NCI-H446 (cell line): ENCODE results near the gene JAG2.

Experiments used
- DNase-seq, 2 experiments: peaks; one replicate each; lab custom pipeline; 2025; lab: John Stamatoyannopoulos, UW

The JAG2 gene

DNA sequence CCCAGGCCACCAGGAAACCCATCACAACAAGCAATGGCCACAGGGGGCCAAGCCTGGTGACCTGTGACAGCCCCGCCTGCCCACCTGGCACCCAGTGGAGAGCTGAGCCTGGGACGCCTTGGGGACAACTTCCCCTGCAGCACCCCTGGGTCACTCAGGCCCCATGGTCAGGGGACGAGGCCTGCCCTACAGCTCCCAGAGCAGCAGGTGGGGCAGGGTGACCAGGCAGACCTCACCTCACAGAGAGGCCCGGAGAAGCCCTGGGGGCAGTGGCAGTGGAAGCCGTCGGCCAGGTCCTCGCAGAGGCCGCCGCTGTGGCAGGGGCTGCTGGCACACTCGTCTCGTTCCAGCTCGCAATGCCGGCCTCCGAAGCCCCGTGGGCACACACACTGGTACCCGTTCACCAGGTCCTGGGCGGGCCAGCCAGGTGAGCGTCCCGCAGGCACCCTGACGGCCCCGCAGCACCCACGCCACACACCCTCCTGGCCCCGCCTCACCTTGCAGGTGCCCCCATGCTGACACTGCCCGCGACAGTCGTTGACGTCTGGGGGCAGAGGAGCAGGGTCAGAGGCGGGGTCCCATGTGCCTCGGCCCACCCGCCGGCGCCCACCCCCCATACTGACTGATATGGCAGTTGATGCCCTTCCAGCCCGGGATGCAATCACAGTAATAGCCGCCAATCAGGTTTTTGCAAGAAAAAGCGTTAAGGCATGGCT is 18.1 kb downstream of the JAG2 start:
- DNase-seq = no peak

DNA sequence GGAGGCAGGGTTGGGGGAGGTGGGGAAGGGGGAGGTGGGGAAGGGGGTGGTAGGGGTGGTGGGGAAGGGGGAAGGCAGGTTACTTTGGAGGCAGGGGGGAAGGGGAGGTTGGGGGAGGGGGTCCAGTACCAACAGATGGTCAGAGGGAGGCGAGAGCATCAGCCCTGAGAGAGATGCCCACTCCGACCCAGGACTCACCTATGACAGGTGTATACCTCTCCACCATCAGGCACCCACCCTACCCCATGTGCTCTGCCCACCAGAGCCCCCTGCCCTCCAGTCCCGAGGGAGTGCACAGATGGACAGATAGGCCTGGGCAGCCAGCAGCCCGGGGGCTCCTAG is 18.6 kb downstream of the JAG2 start:
- DNase-seq = no peak

DNA sequence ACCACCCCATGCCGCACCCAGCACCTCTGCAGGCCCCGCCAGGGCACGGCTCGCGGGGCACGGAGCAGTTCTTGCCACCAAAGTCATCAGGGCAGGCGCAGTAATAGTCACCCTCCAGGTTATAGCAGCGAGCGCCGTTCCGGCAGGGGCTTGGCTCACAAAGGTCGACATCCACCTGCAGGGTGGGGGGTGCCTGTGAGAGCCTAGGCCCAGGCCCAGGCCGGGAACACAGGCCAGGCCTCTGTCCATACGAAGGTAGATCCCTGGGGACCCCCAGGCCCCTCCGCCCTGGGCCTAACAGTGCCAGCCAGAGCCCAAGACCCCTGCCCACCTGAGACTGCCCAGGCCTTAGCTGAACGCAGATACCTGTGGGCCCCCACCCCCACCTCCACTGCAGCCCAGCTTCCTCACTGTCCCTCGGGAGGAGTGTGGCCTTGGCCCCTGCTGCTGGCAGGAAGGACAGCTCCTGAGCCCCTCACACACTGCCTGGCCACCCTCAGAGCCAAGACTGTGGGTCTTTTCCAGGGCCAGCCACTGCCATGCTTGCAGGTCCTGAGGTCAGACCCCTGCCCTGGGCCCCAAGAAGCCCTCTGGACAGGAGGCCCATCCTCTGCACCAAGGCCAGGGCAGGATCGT is 19.3 kb downstream of the JAG2 start:
- no peak for DNase-seq

DNA sequence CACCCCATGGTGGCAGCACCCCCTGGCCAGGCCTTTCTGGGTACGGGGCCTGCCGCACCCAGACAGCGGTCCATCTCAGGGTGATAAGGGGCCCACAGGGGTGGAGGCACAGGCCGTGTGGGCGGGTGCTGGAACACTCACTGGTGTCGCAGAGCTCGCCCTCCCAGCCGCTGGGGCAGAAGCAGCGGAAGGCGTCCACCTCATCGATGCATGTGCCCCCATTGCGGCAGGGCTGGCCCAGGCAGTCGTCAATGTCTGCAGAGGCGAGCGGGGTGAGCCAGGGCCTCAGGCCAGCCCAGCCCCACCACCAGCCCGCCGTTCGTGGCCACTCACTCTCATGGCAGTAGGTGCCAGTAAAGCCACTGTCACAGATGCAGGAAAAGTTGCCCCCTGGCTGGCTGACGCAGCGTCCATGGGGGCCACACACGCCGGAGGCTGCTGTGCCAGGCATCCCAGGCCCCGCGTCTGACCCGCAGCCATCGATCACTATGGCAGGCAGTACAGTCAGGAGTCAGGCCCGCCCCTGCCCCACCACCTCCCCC is 19.9 kb downstream of the JAG2 start:
- DNase-seq = no peak

DNA sequence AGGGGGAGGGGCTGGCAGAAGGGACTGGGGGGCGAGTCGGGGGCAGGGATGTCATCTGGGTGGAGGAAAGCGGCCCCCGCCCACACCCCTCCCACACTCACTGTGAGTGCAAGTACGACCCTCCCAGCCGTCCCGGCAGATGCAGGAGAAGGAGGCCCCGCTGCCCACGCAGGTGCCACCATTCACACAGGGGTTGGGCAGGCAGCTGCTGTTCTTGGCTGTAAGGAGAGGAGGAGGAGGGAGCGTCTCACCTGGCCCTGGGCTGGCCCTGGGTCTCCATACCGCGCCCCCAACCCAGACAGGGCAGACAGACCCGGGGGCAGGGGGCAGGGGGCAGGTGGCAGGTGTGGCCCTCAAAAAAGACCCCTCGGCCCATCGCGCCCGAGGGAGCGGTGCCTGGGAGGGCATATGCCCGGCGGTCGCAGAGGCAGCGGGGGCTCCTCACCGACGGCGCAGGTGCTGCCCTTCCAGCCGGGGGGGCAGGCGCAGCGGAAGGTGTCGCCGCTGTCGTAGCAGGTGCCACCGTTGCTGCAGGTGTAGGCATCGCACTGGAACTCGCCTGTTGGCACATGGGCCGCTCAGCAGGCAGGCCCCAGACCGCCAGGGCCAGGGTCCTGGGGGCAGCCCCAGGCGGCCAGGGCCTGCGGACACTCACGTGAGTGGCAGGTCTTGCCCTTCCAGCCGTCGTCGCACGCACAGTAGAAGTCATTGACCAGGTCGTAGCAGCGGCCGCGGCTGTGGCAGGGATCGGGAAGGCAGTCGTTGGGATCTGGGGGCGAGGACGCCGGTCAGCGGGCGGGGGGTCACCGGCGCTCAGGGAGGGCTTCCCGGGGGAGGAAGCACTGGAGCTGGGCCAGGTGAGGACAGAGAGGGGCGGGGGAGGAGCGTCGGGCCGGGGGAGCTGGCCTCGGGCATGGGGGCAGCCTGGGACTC is 20.6 kb downstream of the JAG2 start:
- no peak for DNase-seq

DNA sequence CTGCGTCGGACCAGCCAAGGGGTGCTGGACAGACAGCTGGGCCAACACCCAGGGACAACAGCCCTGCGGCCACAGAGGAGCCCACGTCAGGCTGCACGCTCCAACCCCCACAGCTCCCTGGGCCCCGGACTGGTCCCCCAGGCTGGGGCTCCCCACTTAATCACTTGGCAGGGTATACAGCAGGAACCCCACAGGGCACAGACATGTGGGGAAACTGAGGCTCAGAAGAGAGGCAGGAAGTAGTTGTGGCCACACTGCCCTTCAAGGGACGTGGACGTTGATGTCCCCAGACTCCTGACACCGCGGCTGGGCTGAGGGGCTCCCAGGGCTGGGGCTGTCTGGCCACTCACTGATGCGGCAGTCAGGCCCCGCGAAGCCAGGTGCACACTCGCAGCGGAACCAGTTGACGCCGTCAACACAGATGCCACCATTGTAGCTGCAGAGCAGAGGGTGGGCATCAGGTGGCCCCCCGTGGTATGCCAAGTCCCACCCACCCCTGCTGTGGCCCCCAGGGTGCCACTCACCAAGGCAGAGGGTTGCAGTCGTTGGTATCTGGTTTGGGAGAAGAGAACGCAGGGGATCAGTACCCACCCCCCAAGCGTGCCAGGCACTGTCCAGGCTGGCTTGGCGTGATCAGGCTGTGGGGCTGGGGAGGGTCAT is 21.5 kb downstream of the JAG2 start:
- no peak for DNase-seq

DNA sequence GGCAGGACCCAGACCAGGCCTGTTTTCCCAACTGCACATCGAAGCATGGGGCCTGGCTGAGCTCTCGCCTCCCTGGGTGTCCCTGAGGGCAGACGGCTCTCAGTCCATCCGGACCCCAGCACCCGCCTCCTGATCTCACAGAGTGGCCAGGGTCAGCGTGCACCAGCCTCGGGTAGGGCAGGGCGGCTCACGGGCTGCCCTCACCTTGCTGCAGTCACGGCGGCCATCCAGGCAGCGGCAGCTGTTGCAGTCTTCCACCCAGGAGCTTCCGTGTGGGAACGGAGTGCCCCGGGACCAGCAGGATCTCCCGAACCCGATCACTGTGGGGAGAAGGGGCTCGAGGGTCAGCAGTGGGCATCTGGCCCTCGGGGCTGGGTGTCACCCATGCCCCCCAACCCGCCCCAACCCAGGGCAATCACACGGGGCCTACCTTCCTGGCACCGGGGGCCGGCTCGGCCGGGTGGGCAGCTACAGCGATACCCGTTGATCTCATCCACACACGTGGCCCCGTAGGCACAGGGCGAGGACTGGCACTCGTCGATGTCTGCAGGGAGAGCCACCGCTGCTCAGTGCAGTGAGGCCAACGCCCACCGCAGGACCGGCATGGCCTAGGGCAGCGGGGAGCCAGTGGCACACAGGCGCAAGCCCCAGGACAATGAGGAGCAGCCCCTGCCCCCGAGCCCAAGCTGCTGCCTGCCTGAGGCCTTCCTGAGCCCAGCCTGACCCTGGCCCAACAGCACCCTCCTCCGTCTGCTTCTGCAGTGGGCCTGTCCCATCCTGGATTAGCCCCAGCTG is 22.2 kb downstream of the JAG2 start:
- no peak for DNase-seq

DNA sequence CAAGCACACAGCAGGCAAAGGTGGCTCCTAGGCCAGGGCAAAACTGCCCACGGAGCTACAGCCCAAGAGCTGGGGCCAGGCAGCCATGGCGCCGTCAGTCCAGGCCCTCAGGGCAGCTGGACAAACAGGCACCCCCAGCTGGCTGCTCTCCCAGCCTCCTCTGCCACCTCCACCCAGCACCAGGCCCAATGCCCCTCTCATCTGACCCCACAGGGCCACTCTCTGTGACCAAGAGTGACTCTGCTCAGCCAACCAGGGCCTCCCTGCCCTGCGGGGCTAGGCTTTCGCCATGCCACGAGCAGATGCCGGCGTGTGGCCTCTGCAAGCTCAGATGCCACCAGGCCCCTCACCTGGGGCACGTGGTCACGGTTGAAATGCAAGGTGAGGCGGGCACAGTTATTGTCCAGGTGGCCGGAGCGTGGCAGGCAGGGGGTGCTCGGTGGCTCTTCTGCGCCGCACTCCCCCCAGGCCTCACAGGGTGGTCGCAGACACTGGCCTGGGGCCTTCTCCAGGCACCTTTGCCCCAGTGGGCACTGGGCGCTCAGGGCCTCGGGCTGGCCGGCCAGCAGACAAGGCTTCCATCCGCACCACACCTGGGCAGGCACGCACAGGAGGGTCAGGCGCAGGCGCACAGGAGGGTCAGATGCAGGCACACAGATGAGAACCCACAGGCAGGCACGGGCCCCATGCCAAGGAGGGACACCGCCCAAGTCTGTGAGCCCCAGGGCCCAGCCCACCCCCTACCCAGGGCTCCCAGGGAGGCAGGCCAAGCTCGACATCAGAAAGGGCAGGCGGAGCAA is 23.0 kb downstream of the JAG2 start:
- no peak for DNase-seq

DNA sequence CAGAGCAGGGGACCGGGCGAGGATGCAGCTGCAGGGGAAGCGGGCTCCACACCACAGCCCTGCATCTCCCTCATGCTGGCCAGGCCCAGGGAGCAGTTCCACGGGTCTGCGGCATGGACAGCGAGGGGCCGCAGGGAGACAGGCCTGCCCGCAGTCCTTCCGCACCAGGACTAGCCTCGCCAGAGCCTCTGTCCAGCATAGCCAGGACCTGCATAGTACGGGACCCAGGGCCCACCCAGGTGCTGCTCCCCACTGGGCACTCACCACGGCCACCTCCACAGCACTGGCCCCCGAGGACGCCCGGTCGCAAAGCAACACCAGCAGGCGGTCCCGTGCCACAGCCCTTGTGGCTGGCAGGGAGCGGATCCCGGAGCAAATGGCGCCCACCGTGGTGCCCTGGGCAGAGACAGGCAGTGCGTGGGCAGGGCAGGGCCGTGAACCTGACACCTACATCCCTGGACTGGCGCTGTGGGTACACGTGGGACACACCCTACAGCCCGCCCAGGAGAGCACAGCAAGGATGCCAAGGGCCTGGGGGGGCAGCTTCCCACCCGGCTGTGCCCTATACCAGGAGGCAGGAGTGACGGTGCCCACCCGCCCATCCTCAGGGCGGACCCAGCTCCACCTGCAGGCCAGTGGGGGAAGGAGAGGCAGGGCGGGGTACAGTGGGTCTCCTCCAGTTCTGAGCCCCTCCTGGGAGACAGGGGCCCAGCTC is 23.8 kb downstream of the JAG2 start:
- no peak for DNase-seq

DNA sequence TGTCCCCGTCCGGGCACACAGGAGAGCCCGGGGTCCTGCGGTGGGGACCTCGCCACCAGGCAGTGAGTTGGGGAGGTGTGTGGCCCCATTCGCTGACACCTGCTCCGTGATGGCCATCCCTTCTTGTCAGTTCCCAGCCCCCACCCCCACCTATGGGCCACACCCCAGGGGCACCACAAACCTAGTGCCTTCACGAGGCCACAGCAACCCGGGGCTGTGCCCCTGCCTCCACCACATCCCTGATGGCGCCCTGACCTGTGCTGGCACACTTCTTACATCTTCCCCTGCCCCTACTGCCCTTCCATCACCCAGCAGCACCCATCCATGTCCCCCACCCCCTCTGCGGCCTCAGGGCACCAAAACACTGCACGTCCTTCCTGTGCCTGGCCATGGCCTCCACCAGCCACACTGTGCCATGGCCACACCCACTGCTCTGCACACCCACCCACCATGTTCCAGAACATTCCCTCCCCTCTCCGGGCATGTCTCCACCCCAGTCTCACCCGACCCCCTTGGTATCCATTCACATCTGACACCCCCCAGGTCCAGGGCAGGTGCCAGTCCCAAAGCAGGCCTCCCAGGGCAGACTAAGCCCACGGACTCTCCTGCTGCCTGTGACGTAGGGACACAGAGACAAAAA is 24.4 kb downstream of the JAG2 start:
- DNase-seq = no peak

DNA sequence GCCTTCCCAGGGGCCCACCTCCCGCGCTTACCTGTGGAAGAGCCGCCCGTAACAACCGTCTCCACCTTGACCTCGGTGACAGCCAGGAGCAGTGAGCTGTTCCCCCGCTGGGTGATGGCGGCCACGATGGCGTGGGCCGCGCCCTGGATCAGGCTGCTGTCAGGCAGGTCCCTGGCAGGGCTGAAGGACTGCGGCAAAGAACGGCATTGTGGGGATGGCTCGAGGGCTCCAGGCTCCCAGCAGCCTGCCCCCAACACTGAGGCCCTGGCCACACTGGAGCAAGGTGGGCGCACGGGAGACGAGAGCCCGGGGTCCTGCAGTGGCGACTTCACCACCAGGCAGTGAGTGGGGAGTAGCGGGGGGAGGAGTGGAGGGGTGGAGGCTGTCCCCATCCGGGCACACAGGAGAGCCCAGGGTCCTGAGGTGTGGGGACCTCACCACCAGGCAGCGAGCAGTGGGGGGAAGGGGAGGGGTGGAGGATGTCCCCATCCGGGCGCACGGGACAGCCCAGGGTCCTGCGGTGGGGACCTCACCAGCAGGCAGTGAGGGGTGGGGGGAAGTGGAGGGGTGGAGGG is 25.0 kb downstream of the JAG2 start:
- no peak for DNase-seq

DNA sequence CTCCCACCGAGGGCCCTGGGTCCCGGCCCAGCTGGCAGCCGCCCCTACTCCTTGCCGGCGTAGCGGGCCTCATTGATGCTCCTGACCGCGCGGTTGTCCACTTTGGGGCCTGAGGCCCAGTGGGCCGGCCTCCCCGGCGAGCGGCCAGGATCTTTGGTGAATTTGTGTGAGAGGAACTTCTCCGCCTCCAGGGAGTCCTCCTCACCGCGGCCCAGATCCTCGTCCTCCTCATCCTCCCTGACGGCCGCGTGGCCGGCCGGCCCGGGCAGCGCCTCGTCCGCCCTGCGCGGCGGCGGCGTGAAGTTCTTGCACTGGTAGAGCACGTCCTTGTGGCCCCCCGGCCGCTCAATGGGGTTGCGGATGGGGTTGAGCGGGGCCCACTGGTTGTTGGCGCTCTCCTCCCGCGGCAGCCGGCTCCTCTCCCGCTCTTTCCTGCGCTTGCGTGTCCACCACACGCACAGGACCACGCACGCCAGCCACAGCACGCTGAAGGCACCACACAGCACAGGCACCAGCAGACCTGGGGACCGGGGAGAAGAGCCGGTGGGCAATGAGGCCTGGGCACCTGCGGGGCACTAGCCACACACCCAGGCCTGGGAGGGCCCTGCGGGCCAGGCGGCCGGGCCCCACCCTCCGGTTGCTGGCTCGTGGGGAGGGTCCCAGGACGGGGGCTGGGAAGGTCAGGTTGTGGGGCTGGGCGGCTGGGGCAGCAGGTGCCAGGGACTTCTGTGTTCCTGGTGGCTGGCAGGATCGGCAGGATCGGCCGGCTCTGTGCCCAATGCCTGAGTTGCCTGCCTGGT is 25.7 kb downstream of the JAG2 start:
- no peak for DNase-seq

DNA sequence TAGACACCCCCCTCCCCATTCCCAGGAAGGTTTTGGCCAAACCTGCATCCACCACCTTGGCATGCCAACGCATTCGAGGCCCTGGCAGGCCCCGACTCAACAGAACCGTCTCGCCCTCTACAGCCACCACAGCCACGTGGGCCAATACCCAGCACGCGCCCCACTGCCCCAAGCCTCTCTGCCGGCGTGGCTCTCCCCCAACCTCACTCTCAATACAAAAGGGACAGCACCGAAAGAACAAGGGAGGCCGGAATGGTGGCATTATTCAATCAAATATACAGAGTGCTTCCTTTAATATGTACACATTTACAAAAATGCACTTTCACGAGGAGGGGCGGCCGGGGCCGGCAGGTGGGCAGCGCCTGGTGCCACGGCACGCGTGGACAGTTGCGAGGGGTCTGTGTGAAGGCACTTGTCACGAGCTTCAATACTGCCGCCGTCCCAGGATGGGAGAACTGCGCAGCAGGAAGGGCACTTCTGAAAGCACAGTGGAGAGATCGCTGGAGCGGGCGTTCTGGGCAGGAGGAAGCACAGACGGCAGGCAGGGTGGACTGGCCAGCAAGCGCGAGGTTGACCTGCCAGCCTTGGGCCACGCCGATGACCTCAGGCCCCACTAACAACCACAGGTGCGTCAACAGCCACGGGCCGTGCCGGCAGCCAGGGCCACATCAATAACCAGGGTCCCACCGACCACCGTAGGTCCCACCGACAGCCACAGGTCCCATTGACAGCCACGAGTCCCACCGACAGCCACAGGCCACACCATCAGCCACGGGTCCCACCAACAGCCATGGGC is 26.9 kb downstream of the JAG2 start:
- DNase-seq = no peak

DNA sequence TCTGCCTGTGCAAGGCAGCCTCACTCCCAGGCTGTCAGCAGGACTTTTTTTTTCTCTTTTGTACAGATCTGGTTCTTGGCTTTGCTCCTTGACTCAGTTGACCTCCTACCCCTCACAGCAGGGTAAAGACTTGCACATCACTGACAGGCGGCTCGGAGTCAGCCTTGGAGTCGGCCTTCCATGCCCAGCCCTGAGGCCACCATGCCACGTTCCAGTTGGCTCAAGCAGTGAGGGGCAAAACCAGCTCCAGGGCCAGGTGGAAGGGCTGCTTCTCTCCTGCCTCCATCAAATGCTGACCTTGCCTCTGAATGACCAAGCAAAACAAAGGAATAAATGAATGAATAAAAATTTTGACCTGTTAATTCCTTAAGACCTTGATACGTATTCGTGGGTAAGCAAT is 27.6 kb downstream of the JAG2 start:
- no peak for DNase-seq

DNA sequence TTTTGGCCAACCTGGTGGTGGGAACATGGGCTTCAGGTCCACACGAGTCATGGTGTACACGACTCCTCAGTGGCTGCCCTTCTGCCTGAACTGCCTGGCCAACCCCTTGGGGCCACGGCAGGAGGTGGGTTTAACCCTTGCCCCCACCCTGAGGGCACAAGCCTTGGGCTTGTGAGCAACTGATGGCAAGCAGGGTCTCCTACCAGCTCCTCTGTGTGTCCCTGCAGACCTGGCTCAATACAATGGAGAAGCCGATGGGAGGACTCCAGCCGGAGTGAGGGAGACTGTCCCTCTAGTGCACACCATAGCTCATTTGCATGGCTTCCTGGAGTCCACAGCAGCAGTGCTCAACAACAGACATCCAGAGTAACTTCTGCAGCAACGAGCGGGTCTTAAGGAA is 28.0 kb downstream of the JAG2 start:
- no peak for DNase-seq

DNA sequence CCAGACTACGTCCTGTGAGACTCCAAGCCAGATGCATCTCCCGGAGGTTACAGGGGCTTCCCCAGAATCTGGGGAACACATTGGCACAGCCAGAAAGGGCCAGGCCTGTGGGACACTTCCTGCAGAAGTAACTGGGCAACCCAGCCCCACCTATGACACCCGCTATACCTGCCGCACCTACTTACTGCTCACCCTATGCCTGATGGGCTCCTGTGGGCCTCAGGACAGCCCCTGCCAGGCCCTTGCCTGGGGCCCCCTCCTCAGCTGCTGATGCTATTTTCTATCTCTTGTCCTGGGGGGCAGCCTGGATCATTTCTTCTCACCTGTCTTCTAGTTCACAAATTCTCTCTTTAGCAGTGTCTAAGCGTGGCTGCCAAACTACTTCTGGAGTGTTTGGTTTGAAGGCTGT is 28.7 kb downstream of the JAG2 start:
- DNase-seq = no peak

DNA sequence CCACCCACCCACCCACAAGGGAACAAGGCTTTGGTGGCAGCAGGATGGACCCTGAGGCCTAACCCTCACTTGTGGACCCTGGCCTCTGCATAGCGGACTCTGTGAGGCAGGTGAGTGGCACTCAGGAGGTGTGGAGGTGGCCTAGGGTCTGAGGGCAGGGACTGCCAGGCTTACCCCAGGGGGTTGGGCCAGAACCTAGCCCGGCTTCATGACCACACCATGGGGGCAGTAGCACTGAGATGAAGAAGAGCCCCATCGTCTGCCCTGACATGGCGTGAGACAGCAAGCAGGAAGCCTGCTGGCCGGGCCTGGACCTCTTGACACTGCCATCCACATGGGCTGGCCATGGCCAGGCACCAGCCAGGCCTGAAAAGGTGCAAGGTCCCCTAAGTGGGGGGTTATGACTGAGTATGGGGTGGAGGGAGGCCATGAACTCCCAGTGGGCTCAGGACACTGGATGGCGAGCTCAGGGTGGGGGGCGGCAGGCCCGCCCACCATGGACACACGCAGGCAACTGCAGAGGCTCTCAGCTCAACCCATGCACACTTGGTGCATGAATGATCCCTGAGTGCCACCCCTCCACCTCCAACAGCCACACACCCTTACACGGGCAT is 29.3 kb downstream of the JAG2 start:
- DNase-seq = no peak
